Measurements from ENCODE around the gene KCNMA1.

- no peak for TF ChIP-seq EZH2phosphoT487 (IDR thresholded peaks at IDR 0.05; ENCODE audit: borderline replicate concordance, low read length)
- no peak for TF ChIP-seq CTCF (conservative IDR thresholded peaks at IDR 0.05; ENCODE audit: low read depth, low read length)
Observed at GRCh38 chr10:77279207-77279606, 358.4 kb downstream of the KCNMA1 start.

Measured in PC-3 (cell line).